Cardiac septum (tissue), 1 donor: ENCODE data around the gene FN3K. TPM values are rescaled to one million over a fixed set of nuclear protein-coding genes. Genes with fewer than 3 reads are reported as not detected.

Source experiments
- DNase-seq: peaks from one replicate; pipeline ENCODE4 v3.0.0-alpha.2; 2020; ENCODE audit warnings: low spot score
- intact Hi-C: fragments of 100-400 bp; cut with DNase I; formaldehyde crosslinking; loops from one replicate; pipeline ENCODE4 v1.14.0; 2022
- total RNA-seq: library from RNA; stranded (reverse); fragmentation: NEBNext Ultra II Directional; extraction: Animal tissue kit (Norgen Biotek cat#: 25700); gene quantifications from one replicate; pipeline ENCODE4 v1.2.1, GENCODE V29; 2021
- donor health status: DM: no; HTN: no; CAD: no.

FN3K gene
- total RNA-seq, 1 donor from 2014 or later: 82.4 TPM

- no peak for DNase-seq
- intact Hi-C loops: no loop called here
These were observed 51.9 kb downstream of the FN3K start for GRCh38 chr17:82787081-82787848.

- DNase-seq: no peak
- intact Hi-C loops: no loop called here
These were observed 53.0 kb downstream of the FN3K start for GRCh38 chr17:82788206-82789001.

GRCh38 chr17:82789051-82789592 is 53.7 kb downstream of the FN3K start:
- intact Hi-C loops: no loop called here
- no peak for DNase-seq

GRCh38 chr17:82789806-82790205 is 54.4 kb downstream of the FN3K start:
- intact Hi-C loops: no loop called here
- DNase-seq: no peak

GRCh38 chr17:82790391-82790790 is 55.0 kb downstream of the FN3K start:
- intact Hi-C loops: no loop called here
- DNase-seq: no peak

- intact Hi-C loops: no loop called here
- DNase-seq: no peak
These were observed 56.1 kb downstream of the FN3K start for GRCh38 chr17:82791532-82791931.

- intact Hi-C loops: no loop called here
- no peak for DNase-seq
These were observed 58.7 kb downstream of the FN3K start for GRCh38 chr17:82793974-82794630.

- intact Hi-C loops: no loop called here
- DNase-seq: no peak
These were observed 59.5 kb downstream of the FN3K start for GRCh38 chr17:82794781-82795482.

- no peak for DNase-seq
- intact Hi-C loops: no loop called here
These were observed 60.2 kb downstream of the FN3K start for GRCh38 chr17:82795615-82796014.

GRCh38 chr17:82797061-82797460 is 61.6 kb downstream of the FN3K start:
- intact Hi-C loops: no loop called here
- DNase-seq: no peak

- intact Hi-C loops: no loop called here
These were observed 63.3 kb downstream of the FN3K start for GRCh38 chr17:82798752-82799151.

GRCh38 chr17:82799591-82799990 is 64.2 kb downstream of the FN3K start:
- no peak for DNase-seq
- intact Hi-C loops: no loop called here

More at GRCh38 chr17:82798752-82799151, 63.3 kb downstream of the FN3K start:
- no peak for DNase-seq

Other genes starting within 250 kb of the FN3K start
- 40.2 TPM for gene FOXK2, start 215.9 kb upstream of the FN3K start, total RNA-seq
- 45.4 TPM for gene WDR45B, start 87.2 kb upstream of the FN3K start, total RNA-seq
- 31.9 TPM for gene RAB40B, start 36.9 kb upstream of the FN3K start, total RNA-seq
- gene FN3KRP, start 18.9 kb upstream of the FN3K start, total RNA-seq: 16.2 TPM
- 67.3 TPM for gene TBCD, start 16.4 kb downstream of the FN3K start, total RNA-seq
- not detected for gene ZNF750, start 104.4 kb downstream of the FN3K start, total RNA-seq